CMK (cell line): ENCODE data around the gene AURKAIP1.

Source experiments
- DNase-seq: peaks from one replicate; pipeline ENCODE4 v3.0.0-alpha.2; 2010; ENCODE audit warnings: low read depth

AURKAIP1 gene

GRCh38 chr1:1361233-1361981, 13.6 kb downstream of the AURKAIP1 start:
- no peak for DNase-seq

- DNase-seq: no peak
Observed at GRCh38 chr1:1360506-1361169, 14.4 kb downstream of the AURKAIP1 start.

DNA sequence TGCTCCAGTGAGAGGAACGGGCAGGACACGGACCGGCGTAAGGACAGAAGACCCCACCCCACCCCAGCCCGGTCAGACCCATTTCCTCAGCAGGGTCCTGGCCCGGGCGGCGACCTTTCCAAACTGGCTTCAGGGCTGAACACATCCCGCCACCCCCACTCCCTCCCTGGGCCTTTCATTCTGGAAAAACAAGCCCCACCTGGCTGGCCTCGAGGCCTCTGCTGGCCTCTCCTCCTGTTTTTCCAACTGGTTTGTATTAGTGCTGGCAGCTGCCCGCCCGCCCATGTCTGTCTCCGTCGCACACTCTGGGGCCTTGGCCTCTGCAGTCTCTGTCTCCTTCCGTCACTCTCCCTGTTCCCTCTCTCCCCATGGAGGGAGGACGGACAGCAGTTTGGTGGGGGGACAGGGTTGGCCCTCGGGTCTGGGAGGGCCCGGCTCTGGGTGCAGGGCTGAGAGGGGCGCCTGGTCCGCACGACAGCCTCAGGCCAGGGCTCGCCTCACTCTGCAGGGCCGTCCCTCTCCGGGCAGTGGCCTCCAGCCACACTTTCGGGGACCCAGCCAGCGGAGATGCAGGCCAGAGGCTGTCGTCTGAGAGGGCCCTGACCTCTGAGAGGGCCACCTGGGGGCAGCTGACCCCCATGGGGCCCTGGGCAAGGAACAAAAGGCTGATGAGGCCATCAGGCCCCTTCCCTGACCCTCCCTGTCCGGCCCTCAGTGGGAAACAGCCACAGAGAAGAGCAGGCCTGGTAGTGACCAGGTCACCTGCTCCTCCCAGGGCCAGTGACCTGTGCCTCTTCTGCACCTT, 15.1 kb downstream of the AURKAIP1 start:
- DNase-seq: no peak

DNA sequence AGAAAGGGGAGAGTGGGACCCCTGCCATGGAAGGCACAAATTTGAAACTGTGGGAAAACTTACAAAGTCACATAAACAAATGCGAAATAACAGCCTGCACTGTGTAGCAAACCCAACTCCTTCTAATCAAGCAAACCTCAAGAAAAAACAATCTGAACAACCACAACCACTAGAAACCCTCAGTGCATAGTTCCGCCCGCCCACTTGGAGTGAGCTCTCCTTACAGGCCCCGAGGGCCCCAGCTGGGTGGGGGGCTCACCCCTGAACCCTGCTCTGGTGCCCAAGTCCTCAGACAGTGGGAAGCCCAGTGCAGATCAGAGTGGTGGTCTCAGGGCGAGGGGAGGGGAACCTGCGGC, 15.7 kb downstream of the AURKAIP1 start:
- no peak for DNase-seq

- DNase-seq: no peak
Observed at GRCh38 chr1:1358433-1359271, 16.4 kb downstream of the AURKAIP1 start, which contains the start of gene MXRA8. TSS of gene MXRA8 (minus strand) at chr1:1358555. CDS start at chr1:1358504, 51 bp downstream.

DNA sequence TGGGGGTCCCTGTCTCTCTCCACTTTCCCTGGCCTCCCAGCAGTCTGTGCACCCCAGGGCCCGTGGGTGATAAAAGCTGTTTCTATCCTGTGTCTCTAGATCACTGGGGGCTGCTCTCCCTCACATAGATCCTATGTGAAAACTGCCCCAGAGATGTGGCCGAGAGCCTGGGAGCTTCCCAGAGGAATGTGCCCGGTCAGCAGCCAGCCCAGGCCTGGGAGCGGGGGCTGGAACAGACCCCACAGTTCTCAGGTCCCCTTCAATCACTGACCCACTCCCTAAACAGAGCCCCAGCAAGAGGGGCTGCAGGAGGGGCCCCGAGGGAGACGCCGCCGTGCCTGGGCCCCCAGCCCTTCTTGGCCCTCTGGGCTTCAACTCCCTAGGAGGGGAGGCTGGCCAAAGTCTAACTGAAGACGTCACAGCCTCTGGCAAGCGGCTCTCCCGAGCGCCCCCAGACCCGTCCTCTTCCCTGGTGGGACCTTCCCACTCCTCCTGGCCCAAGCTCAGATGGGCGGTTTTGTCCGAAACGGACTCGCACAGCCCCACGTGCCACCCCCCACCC, 17.1 kb downstream of the AURKAIP1 start:
- no peak for DNase-seq

GRCh38 chr1:1356796-1357401, 18.1 kb downstream of the AURKAIP1 start:
- DNase-seq: no peak

GRCh38 chr1:1356166-1356795, 18.7 kb downstream of the AURKAIP1 start:
- DNase-seq: no peak

DNA sequence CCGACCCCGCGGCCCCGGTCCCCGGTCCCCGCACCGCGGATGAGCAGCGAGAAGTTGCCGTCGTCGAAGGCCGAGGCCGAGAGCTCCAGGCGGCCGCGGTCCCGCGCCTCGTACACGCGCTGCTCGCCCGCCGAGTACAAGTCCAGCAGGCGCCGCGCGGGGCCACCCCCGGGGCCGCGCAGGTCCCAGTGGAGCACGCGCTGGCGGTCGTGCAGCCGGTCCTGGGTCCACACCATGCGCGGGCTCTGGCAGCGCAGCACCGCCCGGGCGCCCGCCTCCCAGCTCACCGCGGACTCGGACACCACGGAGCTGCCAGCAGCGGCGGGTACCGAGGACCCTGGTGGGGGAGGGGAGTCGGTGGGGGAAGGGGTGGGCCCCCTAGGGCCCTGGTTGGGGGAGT, 19.6 kb downstream of the AURKAIP1 start:
- DNase-seq: no peak

DNA sequence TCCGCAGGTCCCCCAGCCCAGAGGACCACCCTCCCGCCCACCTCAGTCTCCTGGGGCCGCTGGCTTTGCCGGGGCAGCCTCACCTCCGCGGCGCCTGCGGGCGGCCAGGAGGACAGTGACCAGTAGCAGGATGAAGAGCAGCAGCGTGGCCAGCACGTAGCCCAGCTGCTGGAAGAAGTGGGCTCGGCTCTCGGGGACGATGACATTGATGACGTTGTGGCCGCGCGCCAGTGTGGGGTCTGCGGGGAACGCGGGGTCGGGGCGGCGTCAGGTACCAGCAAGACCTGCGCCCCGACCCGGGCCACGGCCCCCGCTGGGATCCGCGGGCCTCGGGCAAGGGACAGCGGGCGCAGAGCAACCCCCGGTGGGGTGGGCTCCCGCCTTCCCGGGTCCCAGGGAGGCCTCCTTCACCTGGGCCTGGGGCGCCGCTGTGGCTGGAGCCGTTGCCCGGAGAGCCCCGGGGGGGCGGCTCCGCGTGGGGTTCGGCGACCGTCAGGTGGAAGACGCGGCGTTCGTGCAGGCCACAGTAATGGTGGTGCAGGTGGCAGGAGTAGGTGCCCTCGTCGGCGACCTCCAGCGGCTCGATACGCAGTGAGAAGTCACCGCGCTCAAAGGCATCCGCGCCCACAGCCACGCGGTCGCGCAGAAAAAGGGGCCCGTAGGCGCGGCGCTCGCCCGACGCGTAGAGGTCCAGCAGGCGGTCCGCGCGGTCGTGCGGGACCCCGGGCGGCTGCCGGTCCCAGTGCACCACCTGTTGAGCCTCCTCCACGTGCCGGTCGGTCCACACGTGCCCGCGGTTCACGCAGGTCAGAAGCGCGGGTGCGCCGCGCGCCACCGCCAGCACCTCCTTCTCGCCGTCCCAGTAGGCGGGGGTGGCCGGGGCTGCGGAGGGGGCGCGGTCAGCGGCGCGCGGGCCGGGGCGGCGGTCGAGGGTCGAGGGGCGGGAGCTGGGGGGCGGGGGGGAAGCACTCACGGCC, 20.4 kb downstream of the AURKAIP1 start:
- no peak for DNase-seq

DNA sequence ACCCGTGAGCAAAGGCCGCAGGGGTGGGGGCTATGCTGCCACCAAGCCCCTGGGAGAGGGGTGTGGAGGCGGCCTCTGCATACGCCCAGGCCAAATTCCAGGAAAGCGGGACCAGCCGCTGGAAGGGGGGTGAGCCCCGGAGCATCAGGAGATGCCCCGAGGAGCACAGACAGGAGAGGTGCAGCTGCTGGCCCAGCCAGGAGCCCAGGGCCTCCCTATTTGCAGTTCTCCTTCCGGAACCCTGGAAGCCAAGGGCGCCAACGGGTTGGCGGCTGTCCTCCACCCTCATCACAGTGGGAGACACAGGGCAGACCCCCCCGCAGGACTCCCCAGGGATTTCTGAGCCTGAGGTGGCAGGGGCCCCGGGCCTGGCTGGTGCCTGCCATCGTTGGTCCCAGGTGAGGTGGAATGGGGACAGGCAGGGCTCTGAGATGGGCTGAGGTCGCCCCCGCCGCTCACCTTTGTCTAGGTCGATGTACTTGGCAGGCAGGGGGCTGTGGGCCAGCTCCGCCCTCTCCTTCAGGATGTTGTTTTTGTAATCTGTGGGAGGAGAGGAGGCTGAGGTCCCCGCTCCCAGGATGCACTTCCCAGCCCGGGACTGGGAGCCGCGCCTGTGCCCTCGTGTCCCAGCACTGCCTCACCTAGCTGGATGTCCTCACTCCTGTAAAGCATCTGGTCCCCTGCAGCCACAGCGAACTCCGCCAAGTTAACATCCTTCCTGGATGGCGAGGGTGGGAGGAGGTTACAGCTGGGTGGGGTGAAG, 21.4 kb downstream of the AURKAIP1 start:
- DNase-seq: no peak

GRCh38 chr1:1352786-1353388, 22.1 kb downstream of the AURKAIP1 start:
- no peak for DNase-seq

GRCh38 chr1:1351511-1352427, 23.2 kb downstream of the AURKAIP1 start:
- DNase-seq: no peak

DNA sequence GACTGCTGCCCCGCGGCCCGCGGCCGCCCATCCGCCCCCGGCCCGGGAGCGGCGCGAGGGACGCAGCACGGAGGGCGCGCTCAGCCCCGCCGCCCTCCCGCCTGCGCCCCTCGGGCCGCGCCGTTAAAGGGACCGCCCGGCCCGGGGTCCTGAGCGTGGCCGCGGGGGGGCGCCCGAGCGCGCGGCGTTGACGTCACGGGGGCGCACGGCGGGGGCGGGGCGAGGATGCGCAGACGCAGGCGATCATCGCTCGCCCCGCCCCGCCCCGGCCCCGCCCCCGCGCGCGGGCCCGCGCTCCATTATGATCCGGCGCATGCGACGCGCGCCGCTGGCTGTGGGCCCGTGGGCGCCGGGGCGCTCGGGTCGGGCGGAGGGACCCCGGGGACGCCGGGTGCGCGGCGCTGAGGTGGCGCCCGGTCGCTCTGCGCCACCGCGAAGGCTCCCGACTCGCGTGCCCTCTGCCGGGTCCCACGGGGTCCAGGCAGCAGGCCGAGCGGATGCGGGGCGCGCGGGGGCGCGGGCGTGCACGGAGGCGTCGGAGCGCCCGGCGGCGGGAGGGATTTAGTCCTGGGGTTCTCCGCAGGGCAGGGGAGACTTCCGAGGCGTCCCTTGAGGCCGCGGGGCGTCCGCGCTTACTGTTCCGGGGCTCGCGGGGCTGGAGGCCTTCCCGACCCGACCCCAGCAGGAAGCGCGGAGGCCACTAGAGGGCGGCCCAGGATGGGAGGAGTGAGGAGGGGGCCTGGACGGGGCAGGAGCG, 25.6 kb downstream of the AURKAIP1 start, which contains the start of gene DVL1:
TSS of gene DVL1 (minus strand) at position 163 of the 757 bp plus-strand sequence. CDS start 353 bp downstream, outside the sequence.
- DNase-seq: peak; percentile 66

DNA sequence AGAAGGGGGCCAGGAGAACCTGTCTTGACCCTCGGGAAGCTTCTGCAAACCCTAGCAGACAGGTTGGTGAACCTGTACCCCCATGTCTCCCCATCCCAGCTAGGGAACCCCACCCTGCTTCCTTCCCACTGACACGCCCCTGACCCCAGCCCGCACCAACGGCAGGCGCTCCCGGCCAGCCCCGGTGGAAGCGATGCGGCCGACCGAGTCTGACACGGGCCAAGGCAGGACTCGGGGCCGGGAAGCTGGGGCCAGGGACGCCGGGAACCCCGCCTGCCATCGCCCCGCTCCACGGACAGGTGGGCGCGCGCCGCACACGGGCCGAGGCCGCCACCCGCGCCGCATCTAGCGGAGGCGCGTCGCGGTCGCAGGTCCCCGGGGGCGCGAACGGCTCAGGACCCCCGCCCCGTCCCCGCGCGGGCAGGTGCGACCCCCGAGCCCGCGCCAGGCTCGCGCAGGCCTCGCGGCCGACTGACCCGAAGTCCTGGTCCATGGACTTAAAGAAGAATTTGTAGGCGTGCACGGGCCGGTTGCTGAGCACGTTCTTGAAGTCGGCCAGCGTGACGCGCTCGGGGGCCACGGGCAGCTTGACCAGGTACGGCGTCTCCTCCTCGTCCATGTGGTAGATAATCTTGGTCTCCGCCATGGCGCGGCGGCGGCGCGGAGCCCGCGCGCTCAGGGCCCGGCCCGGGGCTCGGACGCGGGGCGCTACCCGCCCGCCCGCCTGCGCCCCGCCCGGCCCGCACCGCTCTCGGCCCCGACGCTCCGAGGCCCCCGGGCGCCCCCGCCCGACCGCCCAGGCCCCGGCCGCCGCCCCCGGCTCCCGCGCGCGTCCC, 26.4 kb downstream of the AURKAIP1 start:
- no peak for DNase-seq
